GM18951 (cell line): ENCODE data around the gene TM9SF4.
"Not testable (repeated sequence)": the region's sequence is repeated elsewhere in the genome, so short reads cannot be mapped to it uniquely, and the experiment has no call there.

Source experiments
- POLR2A ChIP-seq: IDR thresholded peaks from 4 replicates; pipeline ENCODE4 v1.6.1; 2011; ENCODE audit warnings: mild to moderate bottlenecking; ENCODE audit not compliant: insufficient read length, insufficient read depth; ENCODE audit errors: extremely low read depth
- in situ Hi-C: fragments of 300-500 bp; cut with MboI; formaldehyde crosslinking; loops from one replicate; pipeline ENCODE4 v1.12.0; 2022; ENCODE audit warnings: low sequenced_read_pairs, mixed read lengths, inconsistent platforms; ENCODE audit not compliant: unreplicated experiment

TM9SF4 gene

DNA sequence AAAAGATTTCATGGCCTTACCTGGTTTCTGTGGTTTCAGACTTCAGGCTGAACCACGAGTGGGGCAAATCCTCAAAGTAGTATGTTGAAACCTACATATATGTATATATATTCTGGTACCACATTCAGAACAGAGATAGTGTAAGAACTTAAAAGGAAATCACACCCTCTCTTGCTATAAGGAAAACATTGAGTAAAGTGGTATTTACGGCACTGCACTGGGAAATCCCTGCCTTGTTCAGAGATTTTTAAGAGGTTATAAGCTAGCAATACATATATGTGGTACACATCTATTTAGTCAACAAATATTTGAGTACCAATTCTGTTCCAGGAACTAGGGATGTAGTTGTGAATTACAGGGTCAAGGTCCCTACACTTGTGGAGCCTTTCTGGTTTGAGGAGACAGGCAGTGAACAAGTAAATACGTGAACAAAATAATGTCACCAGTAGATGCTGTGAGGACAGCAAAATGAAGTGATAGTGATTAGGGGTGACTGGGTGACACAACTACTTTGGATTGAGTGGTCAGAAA is 1.7 kb downstream of the TM9SF4 start:
- in situ Hi-C loops: no loop called here
- TF ChIP-seq POLR2A: no peak

DNA sequence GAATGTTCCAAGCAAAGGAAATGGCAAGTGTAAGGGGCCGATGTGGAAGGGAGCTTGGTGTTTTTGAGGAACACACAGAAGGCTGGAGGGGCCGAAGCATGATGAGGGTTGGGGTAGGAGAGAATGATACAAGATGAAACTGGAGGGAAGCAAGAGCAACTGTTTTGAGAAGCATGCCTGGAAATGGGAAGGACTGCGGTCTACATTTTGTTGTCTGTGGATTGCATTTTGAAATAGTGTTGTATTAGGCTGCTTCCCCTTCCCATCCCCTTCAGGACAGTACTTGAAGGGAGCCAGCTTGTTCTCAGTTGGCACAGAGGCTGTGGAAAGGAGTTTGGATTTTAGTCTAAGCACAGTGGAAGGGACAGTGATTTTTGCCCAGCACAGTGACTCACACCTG is 2.2 kb downstream of the TM9SF4 start:
- in situ Hi-C loops: no loop called here
- TF ChIP-seq POLR2A: no peak

DNA sequence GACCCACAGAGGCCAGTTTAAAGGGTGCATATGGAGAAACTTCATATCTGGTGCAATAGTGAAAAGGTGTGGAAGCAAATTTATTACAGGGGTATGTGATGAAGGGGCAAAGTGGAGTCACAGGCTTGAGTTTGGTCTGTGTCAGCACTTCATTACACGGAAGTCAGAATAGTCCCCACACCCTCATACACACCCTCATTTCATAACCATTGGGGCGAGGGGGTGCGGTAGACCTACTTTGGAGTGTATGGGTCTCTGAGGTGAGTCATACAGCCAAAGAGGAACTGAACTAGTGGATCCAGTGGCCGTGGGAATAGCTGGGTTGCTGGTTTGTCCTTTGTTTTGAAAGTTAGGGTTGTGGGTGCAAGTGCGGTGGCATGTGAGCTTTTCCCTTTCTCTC is 3.3 kb downstream of the TM9SF4 start:
- TF ChIP-seq POLR2A: no peak
- in situ Hi-C loops: no loop called here

DNA sequence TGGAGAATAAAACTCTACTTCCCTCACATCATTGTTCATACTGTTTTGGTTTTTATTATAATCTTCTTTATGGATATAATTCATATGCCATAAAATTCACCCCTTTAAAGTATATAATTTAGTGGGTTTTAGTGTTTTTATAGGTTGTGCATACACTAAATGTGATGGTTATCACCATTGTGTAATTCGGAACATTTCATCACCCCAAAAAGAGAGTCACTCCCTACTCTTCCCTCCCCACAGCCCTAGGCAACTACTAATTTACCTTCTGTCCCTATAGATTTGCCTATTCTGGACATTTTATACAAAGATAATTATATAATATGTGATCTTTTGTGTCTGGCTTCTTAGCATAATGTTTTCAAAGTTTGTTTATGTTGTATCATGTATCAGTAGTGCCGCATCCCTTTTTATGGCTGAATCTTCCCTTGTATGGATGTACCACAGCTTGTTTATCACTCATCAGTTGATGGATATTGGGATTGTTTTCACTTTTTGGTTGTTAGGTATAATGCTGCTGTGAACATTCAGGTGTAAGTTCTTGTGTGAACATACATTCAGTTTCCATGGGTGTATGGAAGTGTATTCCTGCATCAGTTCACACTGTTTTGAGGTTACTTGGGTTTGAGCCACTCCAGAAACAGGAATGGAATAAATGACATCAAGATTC is 4.2 kb downstream of the TM9SF4 start:
- TF ChIP-seq POLR2A: no peak
- in situ Hi-C loops: no loop called here

DNA sequence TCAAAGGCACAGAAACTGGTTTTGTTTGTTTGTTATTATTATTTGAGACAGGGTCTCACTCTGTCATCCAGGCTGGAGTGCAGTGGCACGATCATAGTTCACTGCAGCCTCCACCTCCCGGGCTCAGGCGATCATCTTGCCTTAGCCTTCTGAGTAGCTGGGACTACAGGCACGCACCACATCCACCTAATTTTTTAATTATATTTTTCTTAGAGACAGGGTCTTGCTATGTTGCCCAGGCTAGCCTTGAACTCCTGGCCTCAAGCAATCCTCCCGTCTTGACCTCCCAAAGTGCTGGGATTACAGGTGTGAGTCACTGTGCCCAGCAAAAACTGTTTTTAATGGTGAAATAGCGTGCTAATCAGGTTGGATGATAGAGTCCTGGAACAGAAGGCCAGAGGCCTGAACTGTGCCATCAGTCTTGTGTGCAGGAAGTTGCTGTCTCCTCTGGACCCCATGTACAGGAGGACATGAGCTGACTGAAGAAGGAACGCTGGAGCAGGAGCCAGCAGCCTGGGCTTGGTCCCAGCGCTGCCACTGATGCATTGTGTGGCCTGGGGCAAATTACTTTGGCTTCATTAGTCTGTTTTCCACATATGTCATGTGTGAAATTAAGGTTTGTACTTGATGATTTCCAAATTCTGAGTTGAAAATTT is 4.9 kb downstream of the TM9SF4 start:
- in situ Hi-C loops: no loop called here
- TF ChIP-seq POLR2A: no peak

DNA sequence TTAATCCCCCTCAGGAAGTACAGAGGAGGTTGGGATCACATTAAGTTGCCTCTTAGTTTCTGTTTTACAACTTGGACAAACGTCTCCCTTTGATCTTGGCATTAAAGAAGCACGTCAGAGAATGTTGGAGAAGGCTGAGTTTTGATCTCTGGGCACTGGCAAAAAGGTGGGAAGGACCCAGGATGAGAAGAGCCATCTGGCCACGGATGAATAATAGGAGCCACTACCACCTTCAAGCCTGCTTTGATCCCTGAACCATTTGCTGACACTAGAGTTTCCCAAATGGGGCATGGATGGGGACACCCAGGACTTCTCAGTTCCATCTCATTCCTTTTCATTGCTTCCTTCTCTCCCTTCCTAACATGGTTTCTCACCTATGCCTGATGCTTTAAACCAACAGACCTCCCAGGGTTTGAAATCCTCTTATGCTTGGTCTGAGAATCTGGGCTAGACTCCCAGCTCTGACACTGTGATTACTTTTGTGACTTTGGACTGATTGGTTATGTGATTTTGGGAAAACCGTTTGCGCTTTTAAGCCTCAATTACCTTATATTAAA is 5.8 kb downstream of the TM9SF4 start:
- in situ Hi-C loops: no loop called here
- TF ChIP-seq POLR2A: no peak

DNA sequence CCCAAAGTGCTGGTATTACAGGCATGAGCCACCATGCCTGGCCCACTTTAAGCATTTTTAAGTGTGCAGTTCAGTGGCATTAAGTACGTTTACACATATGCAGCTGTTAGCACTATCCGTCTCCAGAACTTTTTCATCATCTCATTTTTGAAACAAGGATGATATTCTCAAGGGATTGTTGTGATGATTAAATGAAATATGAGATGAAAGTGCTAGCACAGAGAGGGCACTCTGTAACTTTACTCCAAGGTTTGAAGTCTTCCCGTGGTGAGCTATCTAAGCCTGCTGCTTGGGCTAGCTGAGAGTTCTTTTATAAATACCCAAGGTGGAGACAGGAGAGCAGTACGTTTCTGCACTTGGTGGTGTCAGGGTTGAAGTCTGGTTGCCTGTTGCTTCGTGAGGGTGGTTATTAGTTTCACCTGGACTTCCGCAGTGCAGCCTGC is 6.6 kb downstream of the TM9SF4 start:
- in situ Hi-C loops: no loop called here
- no peak for TF ChIP-seq POLR2A

DNA sequence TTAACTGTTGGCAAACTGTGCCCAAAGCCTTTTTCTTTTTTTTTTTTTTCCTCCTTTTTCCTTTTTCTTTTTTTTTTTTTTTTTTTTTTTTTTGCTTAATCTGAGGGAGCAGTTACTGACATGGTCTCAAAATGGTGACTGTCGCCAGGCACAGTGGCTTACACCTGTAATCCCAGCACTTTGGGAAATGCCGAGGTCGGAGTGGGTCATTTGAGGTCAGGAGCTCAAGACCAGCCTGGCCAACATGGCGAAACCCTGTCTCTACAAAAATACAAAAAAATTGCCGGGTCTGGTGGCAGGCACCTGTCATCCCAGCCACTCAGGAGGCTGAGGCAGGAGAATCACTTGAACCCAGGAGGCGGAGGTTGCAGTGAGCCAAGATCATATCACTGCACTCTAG is 7.3 kb downstream of the TM9SF4 start:
- in situ Hi-C loops: not testable (repeated sequence)

DNA sequence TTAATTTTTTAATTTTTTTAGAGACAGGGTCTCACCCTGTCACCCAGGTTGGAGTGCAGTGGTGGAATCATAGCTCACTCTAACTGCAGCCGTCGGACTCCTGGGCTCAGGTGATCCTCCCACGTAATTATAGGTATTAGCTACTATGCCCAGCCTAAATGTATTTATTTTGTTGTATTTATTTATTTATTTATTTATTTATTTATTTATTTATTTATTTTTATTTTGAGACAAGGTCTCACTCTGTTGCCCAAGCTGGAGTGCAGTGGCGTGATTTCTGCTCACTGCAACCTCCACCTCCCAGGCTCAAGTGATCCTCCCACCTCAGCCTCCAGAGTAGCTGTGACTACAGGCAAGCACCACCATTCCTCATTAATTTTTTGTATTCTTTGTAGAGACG is 8.9 kb downstream of the TM9SF4 start:
- in situ Hi-C loops: not testable (repeated sequence)

DNA sequence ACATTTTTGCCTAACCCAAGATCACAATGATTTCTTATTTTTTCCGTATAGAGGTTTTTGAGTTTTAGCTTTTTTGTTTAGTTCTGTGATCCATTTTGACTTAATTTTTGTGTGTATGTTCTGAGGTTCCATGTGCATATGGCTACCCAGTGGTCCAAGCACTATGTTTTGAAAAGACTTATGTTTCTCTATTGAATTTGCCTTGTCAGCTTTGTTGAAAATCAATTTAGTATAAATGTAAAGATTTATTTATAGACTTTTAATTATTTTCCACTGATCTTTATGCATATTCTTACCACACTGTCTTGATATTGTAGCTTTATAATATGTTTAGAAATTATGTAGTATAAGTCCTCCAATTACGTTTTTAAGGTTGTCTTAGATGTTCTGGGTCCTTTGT is 10.2 kb downstream of the TM9SF4 start:
- no peak for TF ChIP-seq POLR2A
- in situ Hi-C loops: no loop called here

DNA sequence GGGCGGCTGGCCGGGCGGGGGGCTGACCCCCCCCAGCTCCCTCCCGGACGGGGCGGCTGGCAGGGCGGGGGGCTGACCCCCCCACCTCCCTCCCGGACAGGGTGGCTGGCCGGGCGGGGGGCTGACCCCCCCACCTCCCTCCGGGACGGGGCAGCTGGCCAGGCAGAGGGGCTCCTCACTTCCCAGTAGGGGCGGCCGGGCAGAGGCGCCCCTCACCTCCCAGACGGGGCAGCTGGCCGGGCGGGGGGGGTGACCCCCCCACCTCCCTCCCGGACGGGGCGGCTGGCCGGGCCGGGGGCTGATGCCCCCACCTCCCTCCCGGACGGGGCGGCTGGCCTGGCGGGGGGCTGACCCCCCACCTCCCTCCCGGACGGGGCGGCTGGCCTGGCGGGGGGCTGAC is 12.4 kb downstream of the TM9SF4 start:
- in situ Hi-C loops: not testable (repeated sequence)

DNA sequence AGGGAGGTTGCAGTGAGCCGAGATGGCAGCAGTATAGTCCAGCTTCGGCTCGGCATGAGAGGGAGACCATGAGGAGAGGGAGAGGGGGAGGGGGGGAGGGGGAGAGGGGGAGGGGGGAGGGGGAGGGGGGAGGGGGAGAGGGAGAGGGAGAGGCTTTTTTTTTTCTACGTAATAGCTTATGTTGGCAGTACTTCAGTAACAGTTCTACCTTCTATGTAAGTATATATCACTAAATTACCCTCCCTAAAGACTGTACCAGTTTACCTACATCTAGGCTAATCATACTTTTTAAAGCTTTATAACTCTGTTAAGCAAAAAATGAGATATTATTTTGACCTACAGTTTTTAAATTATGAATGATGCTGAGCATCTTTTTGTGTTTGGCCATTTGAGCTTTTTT is 13.6 kb downstream of the TM9SF4 start:
- no peak for TF ChIP-seq POLR2A
- in situ Hi-C loops: no loop called here

DNA sequence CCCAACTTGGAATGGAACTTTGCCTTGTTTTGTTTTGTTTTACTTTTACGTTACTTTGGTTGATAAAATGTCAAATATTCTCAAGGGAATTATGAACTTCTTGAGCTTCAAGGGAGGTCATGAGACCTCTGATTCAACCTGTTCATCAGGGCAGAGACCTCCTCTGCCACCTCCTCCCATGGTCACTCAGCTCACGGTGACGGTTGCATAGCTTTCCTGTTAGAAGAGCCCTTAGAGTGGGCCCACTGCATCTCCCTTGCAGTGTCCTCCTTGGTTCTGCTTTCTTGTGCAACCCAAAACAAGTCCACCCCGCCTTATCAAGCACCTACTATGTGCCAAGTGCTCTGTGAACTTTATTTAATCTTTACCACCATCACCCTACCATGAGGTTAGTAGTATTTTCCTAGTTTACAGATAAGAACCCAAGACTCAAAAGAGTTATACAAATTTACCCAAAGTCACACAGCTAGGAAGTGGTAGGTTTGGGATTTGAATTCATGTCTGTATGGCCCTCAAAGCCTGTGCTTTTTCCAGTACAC is 15.5 kb downstream of the TM9SF4 start:
- no peak for TF ChIP-seq POLR2A
- in situ Hi-C loops: no loop called here

DNA sequence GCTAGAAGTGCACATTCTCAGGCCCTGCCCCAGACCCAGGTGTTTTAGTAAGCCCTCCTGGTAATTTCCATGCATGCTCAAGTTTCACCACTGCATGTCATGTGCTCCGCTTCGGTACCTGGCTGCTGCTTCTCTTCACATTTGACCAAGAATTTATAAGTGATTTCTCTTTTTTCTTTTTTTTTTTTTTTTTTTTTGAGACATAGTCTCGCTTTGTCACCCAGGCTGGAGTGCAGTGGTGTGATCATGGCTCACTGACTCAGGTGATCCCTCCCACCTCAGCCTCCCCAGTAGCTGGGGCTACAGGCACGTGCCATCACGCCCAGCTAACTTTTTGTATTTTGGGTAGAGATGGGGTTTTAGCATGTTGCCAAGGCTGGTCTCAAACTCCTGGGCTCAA is 16.0 kb downstream of the TM9SF4 start:
- no peak for TF ChIP-seq POLR2A
- in situ Hi-C loops: no loop called here
